CD4-positive, alpha-beta T cell treated with Interleukin-2 at 100 ng/mL for 4 hours (primary cell): Measurements from ENCODE around the gene ZNF397.

Experiments used
- DNase-seq: peaks from one replicate; pipeline ENCODE4 v3.0.0-alpha.2; 2020; ENCODE audit warnings: low spot score

ZNF397 gene

DNA sequence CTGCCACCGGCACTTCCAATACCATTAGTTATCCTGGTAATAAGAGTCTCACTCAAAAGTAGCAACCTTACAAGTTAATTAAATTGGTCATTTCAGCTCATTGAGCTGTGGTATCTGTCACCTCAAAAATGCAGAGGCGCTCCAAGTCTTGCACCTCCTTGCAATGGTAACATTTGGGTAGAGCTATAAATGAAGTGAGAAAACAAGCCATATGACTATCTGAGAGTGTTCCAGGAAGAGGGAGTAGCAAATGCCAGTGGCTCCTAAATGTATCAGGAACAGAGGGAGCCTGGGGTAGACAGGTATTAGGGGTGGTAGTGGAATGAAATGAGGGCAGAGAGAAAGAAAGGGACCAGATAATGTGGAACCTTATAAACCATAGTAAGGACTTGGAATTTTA lies 55.2 kb downstream of the ZNF397 start:
- DNase-seq, result no peak

DNA sequence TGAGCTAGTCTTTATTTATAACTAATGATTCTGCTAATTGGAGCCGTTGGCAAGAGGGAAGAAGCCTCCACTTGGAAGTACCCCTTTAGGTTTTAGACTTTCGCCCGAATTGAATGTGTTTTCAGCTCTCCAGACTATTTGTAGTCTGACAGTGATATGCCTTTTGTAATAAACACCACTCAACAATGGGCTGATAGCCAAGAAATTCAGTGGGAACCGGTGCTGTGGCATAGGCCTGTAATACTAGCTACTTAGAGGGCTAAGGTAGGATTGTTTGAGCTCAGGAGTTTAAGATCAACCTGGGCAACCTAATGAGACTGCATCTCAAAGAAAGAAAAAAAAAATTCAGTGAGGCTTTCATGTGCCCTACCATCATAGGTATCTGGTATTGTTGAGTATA lies 62.8 kb downstream of the ZNF397 start:
- no peak for DNase-seq

GRCh38 chr18:35306588-35307250 lies 65.9 kb downstream of the ZNF397 start:
- no peak for DNase-seq
